Osteocyte (in vitro differentiated cells): Measurements from ENCODE around the gene GPATCH2L. TPM values are rescaled to one million over a fixed set of nuclear protein-coding genes. Genes with fewer than 3 reads are reported as not detected.

Source experiments
- DNase-seq: peaks from one replicate; pipeline ENCODE4 v3.0.0; 2021; ENCODE audit warnings: mixed read lengths; ENCODE audit not compliant: unreplicated experiment; ENCODE audit errors: extremely low spot score
- H3K27ac Mint-ChIP-seq: one replicate; pipeline ENCODE4 v1.8.0; 2021; ENCODE audit warnings: mild to moderate bottlenecking, mixed read lengths; ENCODE audit not compliant: unreplicated experiment
- H3K27me3 Mint-ChIP-seq: one replicate; pipeline ENCODE4 v1.8.0; 2021; ENCODE audit warnings: mixed read lengths; ENCODE audit not compliant: unreplicated experiment
- H3K36me3 Mint-ChIP-seq: one replicate; pipeline ENCODE4 v1.8.0; 2021; ENCODE audit warnings: mixed read lengths; ENCODE audit not compliant: unreplicated experiment
- H3K4me1 Mint-ChIP-seq: one replicate; pipeline ENCODE4 v1.8.0; 2021; ENCODE audit warnings: mixed read lengths; ENCODE audit not compliant: unreplicated experiment
- H3K4me3 Mint-ChIP-seq: one replicate; pipeline ENCODE4 v1.8.0; 2021; ENCODE audit warnings: mild to moderate bottlenecking, moderate library complexity, mixed read lengths; ENCODE audit not compliant: unreplicated experiment
- H3K9me3 Mint-ChIP-seq: one replicate; pipeline ENCODE4 v1.8.0; 2021; ENCODE audit warnings: mixed read lengths; ENCODE audit not compliant: unreplicated experiment
- total RNA-seq: library from RNA; stranded (reverse); gene quantifications from 2 replicates; pipeline ENCODE4 v1.2.1, GENCODE V29; 2021
- TF ChIP-seq, protein P1 (sequence below): fragments of 200-600 bp; sonication (generic); IDR thresholded peaks from 2 replicates; pipeline ENCODE4 v1.5.0; 2021; ENCODE audit warnings: antibody characterized with exemption, mild to moderate bottlenecking, moderate library complexity

GPATCH2L gene
- total RNA-seq, 1 donor from 2014 or later = 61.0 TPM

DNA sequence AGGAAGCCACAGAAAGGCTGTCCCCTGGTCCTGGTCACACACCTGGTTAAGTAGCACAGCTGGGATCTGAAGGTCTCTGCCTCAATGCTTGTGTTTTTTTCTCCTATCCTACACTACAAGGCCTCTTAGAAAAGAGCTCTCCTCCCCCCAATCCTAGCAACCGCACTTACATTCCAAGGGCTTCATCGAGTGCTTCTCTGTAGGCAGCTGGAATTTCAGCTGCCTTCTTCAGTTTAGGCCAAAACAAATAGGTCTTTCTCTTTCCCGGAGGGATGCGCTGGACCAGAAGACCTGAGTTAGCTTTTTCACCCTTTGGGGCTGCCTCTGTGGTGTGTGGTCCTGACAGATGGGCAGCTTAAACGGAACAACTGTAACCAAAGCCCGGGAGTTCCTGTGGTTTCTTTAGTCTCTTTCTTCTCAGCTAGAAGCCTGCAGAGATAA lies 109.7 kb downstream of the GPATCH2L start:
- Mint-ChIP-seq H3K4me3 (no peak overlapping the region), H3K4me1 (peaks cover 12% of the 10 kb centered on the region), H3K36me3 (no peaks in the 10 kb centered on the region), H3K9me3 (no peaks in the 10 kb centered on the region), H3K27ac (no peak overlapping the region), H3K27me3 (peaks cover 8% of the 10 kb centered on the region)
- peak; percentile 40 for DNase-seq
- TF ChIP-seq, protein P1, sequence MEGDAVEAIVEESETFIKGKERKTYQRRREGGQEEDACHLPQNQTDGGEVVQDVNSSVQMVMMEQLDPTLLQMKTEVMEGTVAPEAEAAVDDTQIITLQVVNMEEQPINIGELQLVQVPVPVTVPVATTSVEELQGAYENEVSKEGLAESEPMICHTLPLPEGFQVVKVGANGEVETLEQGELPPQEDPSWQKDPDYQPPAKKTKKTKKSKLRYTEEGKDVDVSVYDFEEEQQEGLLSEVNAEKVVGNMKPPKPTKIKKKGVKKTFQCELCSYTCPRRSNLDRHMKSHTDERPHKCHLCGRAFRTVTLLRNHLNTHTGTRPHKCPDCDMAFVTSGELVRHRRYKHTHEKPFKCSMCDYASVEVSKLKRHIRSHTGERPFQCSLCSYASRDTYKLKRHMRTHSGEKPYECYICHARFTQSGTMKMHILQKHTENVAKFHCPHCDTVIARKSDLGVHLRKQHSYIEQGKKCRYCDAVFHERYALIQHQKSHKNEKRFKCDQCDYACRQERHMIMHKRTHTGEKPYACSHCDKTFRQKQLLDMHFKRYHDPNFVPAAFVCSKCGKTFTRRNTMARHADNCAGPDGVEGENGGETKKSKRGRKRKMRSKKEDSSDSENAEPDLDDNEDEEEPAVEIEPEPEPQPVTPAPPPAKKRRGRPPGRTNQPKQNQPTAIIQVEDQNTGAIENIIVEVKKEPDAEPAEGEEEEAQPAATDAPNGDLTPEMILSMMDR = no peak

DNA sequence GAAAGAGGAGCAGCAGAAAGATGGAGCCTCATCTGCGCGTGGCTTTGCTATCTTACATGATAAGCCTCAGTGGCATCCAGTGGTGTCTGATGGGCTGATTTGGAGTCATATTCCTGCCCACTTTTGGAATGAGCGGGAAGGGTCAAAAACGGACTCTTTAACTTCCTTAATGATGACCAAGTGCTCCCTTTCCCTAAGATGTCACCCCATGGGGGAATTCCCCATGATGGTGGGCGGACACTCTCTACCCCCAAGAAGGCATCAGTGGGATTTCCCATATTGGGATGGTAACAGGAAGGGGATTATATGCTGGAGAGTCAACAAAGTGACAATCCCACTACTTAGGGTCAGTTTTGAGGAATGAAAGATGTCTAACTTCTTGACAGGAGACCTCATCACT lies 110.9 kb downstream of the GPATCH2L start:
- Mint-ChIP-seq H3K36me3 (no peaks in the 10 kb centered on the region), H3K4me1 (peaks cover 4% of the 10 kb centered on the region), H3K4me3 (no peak overlapping the region), H3K27me3 (peaks cover 8% of the 10 kb centered on the region), H3K27ac (no peak overlapping the region), H3K9me3 (no peaks in the 10 kb centered on the region)
- TF ChIP-seq, protein P1 = no peak
- DNase-seq = peak; percentile 73

Other genes with a start within 250 kb of the GPATCH2L start
- gene TGFB3, start 169.9 kb upstream of the GPATCH2L start, total RNA-seq = 176 and 190 TPM in 2 replicates
- gene IFT43, start 166.2 kb upstream of the GPATCH2L start, total RNA-seq = 29.0 and 33.0 TPM in 2 replicates
- gene ESRRB, start 224.2 kb downstream of the GPATCH2L start, total RNA-seq = not detected in 2 replicates